ENCODE data around the gene ADAMTSL1.

Gene ADAMTSL1

GRCh38 chr9:18705796-18706392 lies 231.9 kb downstream of the ADAMTSL1 start:
- DNase-seq: no peak

DNA sequence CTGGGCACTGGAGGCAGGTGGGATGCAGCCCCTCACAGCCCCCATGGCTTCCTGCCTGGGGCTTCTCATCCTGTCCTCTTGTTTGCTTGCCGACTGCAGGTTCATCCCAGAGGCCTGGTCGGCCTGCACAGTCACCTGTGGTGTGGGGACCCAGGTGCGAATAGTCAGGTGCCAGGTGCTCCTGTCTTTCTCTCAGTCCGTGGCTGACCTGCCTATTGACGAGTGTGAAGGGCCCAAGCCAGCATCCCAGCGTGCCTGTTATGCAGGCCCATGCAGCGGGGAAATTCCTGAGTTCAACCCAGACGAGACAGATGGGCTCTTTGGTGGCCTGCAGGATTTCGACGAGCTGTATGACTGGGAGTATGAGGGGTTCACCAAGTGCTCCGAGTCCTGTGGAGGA lies 232.7 kb downstream of the ADAMTSL1 start:
- no peak for DNase-seq

- DNase-seq: no peak
These were observed 233.1 kb downstream of the ADAMTSL1 start for GRCh38 chr9:18707061-18707461.

DNA sequence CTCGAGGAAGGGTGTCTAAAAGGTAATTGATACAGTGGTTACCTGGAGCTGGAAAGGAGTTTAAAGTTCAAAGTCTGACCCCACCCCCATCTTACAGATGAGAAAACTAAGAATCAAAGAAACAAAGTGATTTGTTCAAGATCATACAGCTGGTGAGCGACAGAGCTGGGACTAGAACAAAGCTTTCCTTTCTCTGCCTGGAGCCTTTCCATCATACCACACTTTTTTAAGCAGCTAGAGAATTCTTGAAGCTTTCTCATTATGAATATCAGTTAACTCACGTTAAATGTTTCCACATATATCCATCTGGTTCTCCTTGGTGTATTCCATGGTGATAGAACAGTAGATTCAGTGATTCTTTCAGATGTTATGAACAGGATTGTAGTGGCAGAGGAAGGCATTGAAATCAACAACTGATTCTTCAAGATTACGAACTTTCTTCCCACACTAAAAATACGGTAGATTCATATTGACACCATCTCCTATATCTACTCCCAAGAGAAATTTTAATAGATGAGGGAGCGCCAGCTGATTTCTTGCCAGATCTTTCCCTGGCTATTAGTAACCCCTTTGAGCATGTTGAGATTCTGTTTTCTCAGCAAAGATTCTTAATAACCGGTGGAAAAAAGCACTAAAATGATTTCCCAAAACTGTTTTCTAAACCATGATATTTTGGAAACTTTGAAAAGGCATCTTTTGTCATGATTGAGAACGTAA lies 233.7 kb downstream of the ADAMTSL1 start:
- DNase-seq: no peak

- DNase-seq: no peak
These were observed 234.5 kb downstream of the ADAMTSL1 start for GRCh38 chr9:18708429-18708828.

- no peak for DNase-seq
These were observed 236.1 kb downstream of the ADAMTSL1 start for GRCh38 chr9:18710065-18710464.

GRCh38 chr9:18717759-18718158 lies 243.8 kb downstream of the ADAMTSL1 start:
- DNase-seq: no peak

- DNase-seq: no peak
These were observed 244.4 kb downstream of the ADAMTSL1 start for GRCh38 chr9:18718393-18718792.

GRCh38 chr9:18718932-18719331 lies 245.0 kb downstream of the ADAMTSL1 start:
- DNase-seq: no peak

GRCh38 chr9:18720691-18721090 lies 246.7 kb downstream of the ADAMTSL1 start:
- no peak for DNase-seq

DNA sequence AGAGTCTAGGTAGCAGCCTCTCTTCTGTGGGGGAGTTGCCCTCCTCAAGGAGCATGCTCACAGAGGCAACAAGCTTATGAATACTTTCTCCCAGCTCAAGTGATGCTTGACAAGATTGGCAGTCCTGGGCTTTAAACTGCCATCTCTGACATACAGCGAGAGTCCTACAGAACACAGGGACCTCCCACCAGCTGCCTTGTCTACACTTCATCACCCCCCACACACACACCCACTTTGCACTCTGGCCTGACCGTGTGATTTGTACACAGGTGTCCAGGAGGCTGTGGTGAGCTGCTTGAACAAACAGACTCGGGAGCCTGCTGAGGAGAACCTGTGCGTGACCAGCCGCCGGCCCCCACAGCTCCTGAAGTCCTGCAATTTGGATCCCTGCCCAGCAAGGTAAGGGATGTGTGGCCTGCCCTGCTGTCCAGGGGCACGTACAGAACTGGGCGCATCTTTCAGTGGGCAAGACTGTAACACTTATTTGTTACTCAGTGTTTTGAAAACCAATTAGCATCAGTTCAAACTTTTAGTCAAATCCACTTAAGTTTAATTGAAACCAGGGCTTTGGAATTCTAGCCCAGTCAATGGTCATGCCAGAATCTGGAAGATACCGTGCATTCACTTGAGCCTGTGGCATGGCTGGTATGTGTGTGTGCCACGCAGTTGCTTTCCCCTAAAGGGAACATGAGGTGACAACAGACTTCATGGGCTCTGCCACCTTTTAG lies 247.5 kb downstream of the ADAMTSL1 start:
- DNase-seq: no peak

DNA sequence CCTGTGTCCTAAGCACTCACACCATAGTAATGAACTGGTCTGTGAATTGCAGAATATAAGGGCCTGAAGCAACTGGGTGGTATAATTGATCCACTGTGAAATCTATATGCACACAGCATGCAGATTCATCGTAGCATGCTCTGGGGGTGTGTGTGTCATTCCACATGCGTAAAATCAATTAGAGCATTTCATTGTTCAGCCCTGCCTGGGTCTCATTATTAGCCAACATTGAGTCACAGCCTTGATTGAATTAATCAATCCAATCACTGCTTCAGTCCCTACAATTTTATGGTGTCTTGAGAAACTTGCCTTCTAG lies 248.0 kb downstream of the ADAMTSL1 start:
- DNase-seq: no peak

- DNase-seq: no peak
These were observed 248.9 kb downstream of the ADAMTSL1 start for GRCh38 chr9:18722882-18723281.

DNA sequence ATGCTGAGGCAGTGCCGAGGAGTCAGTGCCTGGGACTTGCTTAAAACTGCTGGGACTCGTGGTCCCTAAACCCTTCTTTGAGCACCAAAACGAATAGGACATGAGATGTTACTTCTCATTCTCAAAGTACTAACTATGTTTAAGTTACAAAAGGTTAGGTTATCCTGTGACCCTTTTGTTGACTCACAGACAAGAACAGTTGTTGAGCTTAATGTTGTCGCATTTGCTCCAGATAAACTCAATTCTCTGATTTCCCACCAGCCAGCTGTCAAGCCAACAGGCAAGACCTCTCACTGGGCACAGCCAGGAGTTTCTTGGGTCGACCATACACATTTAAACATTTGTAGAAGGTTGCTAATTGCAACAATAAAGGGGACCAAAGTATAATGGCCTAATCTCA lies 249.4 kb downstream of the ADAMTSL1 start:
- DNase-seq: no peak

GRCh38 chr9:18726546-18726945 lies 252.6 kb downstream of the ADAMTSL1 start:
- DNase-seq: no peak

DNA sequence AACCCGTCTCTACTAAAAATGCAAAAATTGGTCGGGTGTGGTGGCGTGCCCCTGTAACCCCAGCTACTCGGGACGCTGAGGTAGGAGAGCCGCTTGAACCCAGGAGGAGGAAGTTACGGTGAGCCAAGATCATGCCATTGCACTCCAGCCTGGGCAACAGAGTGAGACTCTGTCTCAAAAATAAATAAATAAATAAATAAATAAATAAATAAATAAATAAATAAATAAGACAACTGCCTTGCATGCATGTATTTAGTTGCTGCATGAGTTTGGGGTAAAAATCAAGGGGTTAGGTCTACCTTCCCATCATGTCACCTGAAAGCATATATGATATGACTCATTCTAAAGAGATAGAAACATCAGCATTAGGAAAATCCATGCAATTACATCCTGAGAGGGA lies 254.0 kb downstream of the ADAMTSL1 start:
- no peak for DNase-seq

DNA sequence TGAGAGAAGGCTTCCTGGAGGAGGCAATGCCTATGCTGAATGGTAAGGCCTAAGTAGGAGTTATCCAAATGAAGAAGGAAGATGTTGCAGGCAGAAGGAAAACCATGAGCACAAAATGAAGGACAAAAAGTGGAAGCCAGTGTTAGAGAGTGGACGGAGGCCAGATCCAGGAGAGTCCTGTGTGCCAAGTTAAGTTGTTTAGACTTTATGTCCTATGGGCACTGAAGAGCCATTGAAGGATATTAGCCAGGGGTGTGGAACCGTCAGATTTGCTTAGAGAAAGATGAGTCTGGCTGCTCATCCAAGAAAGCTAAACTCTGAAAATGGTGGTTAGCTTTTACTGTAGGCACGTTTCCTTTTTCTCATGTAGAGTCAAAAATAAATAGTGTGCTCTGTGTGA lies 254.7 kb downstream of the ADAMTSL1 start:
- no peak for DNase-seq

DNA sequence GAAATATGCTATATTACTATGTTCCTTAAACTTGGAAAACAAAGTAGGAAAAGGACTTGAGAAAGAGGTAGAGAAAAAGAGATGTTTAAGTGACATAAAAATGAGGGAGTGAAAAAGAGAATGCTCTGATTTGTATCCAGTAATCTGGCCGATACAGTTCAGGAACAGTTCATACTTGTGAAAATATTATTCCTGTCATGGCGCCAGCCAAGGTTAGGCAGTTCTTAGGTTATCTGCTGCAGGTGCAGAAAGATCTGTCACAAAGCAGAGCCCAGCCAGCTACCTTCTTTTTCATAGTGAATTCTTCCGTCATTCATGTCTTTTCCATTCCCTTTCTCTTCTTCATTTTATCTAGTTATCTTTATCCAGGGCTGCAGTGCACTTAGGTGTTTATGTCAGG lies 256.3 kb downstream of the ADAMTSL1 start:
- DNase-seq: no peak

DNA sequence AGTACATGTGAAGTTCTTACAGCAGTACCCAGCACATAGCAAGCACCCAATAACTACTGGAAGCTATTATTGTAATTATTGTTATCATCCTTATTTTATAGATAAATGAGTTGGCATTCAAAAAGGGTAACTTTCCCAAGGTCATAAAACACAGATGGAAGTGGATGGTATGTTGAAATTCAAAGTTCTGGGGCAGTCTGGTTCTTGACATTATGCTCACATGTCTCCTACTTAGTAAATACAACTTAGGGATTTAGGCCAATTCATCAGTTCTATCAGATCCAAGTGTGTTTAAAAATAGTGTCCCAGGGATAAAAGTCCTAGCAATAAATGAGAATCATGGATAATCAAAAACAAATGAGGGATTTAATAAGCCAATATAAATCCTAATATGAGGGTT lies 265.2 kb downstream of the ADAMTSL1 start:
- DNase-seq: no peak

DNA sequence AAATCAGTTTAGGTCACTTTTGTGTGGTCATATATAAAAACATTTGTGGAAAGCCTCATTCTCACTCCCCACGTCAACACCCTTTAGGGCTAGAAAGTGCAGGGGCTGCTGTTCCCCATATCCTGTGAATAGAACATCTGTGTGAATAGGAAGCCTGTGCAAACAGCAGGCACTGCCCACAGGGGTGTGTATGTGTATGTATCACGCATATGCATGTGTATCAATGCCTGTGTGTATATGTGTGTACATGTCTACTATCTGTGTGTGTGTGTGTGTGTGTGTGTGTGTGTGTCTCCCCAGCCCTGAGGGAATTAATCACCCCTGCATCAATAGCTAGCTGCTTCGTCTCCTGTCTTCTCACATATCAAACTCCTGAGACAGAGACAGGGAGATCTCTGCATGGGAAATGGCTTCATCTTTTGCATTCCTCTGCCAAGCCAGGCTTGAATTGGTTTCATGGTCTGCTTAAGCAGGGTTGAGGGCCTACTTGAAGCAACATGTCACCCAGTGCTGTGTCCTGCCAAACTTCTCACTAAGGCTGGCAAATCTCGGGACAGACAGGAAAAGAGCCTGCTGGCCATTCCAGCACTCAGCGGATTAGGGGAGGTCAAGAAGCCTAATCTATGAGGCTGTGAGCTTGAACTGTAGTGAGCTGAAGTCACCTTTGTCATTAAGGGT lies 265.8 kb downstream of the ADAMTSL1 start:
- DNase-seq: no peak

GRCh38 chr9:18741359-18741758 lies 267.4 kb downstream of the ADAMTSL1 start:
- no peak for DNase-seq

GRCh38 chr9:18741945-18742344 lies 268.0 kb downstream of the ADAMTSL1 start:
- DNase-seq: no peak

- no peak for DNase-seq
These were observed 269.5 kb downstream of the ADAMTSL1 start for GRCh38 chr9:18743421-18743820.

GRCh38 chr9:18743971-18744370 lies 270.0 kb downstream of the ADAMTSL1 start:
- DNase-seq: no peak

Measured in DMS 273 treated with DMSO at 0.1 percent for 48 hours (cell line).